Loucy (cell line): ENCODE results near the gene SGPL1.

Source experiments
- CTCF ChIP-seq: fragments of 200-600 bp; sonication (generic); conservative IDR thresholded peaks from 2 replicates; pipeline ENCODE4 v1.5.1; 2014; ENCODE audit warnings: mild to moderate bottlenecking, antibody characterized with exemption, low read length
- EZH2phosphoT487 ChIP-seq: fragments of 200-600 bp; IDR thresholded peaks from 2 replicates; pipeline ENCODE4 v1.6.1; 2018; ENCODE audit warnings: antibody characterized with exemption, mild to moderate bottlenecking, moderate library complexity, borderline replicate concordance

GRCh38 chr10:70926226-70927000 lies 110.7 kb downstream of the SGPL1 start:
- TF ChIP-seq CTCF (no peak), EZH2phosphoT487 (no peak)
